GM21619 (cell line): ENCODE results near the gene ATIC.
A peak's percentile ranks its signal among the peaks of the same experiment; 100 is the strongest.

Experiments used
- ATAC-seq: cut with Tn5 transposase; IDR thresholded peaks from one replicate; pipeline ENCODE4 v1.9.1; 2021; ENCODE audit not compliant: unreplicated experiment

The ATIC gene

GRCh38 chr2:215311625-215312396 is at the start of gene ATIC:
ATIC (plus strand) TSS chr2:215312059; CDS start chr2:215312143, 84 bp downstream.
- ATAC-seq: peak; percentile 99

GRCh38 chr2:215262303-215262702 is 49.6 kb upstream of the ATIC start:
- ATAC-seq: no peak

GRCh38 chr2:215262741-215263362 is 49.0 kb upstream of the ATIC start:
- no peak for ATAC-seq

- no peak for ATAC-seq
Measured at GRCh38 chr2:215264374-215264773, 47.5 kb upstream of the ATIC start.

- ATAC-seq: no peak
Measured at GRCh38 chr2:215269397-215270117, 42.3 kb upstream of the ATIC start.

GRCh38 chr2:215270118-215270451 is 41.8 kb upstream of the ATIC start:
- no peak for ATAC-seq

- no peak for ATAC-seq
Measured at GRCh38 chr2:215271446-215271845, 40.4 kb upstream of the ATIC start.

- no peak for ATAC-seq
Measured at GRCh38 chr2:215272918-215273317, 38.9 kb upstream of the ATIC start.

GRCh38 chr2:215274829-215275228 is 37.0 kb upstream of the ATIC start:
- no peak for ATAC-seq

GRCh38 chr2:215275824-215276223 is 36.0 kb upstream of the ATIC start:
- no peak for ATAC-seq

- ATAC-seq: no peak
Measured at GRCh38 chr2:215277944-215278343, 33.9 kb upstream of the ATIC start.

- ATAC-seq: peak; percentile 83
Measured at GRCh38 chr2:215280326-215280725, 31.5 kb upstream of the ATIC start.

GRCh38 chr2:215283221-215283620 is 28.6 kb upstream of the ATIC start:
- no peak for ATAC-seq

- ATAC-seq: no peak
Measured at GRCh38 chr2:215286309-215286708, 25.6 kb upstream of the ATIC start.

- no peak for ATAC-seq
Measured at GRCh38 chr2:215288112-215288815, 23.6 kb upstream of the ATIC start.

GRCh38 chr2:215290980-215291599 is 20.8 kb upstream of the ATIC start:
- ATAC-seq: no peak

- no peak for ATAC-seq
Measured at GRCh38 chr2:215293879-215294278, 18.0 kb upstream of the ATIC start.

GRCh38 chr2:215299337-215299859 is 12.5 kb upstream of the ATIC start:
- ATAC-seq: no peak

- no peak for ATAC-seq
Measured at GRCh38 chr2:215301994-215302393, 9.9 kb upstream of the ATIC start.

- peak; percentile 17 for ATAC-seq
Measured at GRCh38 chr2:215311259-215311624, 617 bp upstream of the ATIC start.

- no peak for ATAC-seq
Measured at GRCh38 chr2:215313255-215313613, 1.4 kb downstream of the ATIC start.
